DLD1 (cell line): ENCODE results near the gene ZFX.

ENCODE experiments used
- in situ Hi-C: cut with HindIII; loops from 2 replicates; pipeline ENCODE4 v1.10.0; 2017; ENCODE audit warnings: low sequenced_read_pairs

The ZFX gene

DNA sequence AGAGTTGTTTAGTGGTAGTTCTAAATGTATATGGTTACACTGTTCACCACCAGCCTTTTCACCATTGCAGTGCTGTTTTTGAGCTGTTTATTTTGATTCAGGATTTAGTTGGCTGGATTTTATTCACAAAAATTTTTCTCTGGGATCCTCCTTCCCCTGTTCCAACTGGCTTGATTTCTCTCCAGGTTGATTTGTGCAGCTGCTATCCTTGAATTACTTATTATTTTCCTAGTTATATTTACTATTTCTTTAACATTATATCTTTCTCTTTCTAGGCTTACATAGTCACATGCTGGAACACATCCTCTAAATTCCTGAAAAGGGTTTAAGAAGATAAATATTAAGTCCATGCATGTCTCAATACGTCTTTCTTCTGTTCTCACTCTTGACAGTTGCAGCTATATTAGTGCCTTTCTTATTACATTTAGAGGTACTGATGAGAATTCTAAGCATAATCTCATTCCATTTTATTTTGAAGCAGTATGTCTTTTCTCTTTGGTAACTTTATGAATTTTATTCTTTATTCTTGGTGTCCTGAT is 82.2 kb downstream of the ZFX start:
- in situ Hi-C loops: no loop called here

DNA sequence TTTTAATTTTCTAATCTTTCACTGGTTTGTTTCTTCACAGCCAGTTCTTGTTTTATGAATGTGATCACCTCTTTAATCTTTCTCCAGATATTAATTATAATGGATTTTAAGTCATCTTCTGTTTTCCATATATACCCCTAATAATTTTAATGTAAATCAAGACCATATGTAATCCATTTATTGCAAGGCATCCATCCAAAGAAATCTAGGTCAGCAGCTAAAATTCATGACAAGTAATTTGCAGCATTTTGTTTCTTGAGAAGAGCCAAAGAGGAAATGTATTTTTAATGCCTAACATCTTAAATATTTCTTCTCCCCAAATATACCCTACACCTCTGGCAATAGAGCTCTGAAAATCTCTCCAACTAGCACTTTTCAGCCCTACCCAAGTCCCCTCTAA is 83.3 kb downstream of the ZFX start:
- in situ Hi-C loops: no loop called here

DNA sequence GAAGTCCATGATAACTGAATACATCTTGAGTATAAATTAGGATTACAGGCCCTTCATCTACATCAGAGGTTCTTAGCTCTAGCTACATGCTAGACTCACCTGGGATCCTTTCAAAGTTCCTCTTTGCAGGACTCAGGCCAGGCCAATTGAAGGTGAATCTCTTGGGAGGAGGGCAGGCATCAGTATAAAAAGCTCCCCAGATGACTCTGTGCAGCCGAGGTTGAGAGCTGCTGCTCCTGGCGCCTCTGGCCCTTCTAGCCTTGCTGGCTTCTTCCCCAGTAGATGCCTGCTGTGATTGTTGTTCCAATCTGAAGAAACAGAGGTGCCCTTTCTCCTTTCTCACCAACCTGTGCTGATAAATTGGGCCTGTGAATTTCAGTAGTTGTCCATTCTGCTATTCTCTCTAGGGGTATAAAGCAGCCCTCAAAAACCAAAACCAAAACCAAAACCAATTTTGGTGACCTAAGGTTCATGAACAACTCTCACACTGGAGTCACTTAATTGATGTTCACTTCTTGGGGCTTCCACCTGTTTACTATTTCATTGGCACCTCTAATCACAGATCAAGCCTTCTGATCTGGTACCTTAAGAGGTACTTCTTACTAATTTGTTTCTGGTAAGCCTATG is 85.7 kb downstream of the ZFX start:
- in situ Hi-C loops: no loop called here

DNA sequence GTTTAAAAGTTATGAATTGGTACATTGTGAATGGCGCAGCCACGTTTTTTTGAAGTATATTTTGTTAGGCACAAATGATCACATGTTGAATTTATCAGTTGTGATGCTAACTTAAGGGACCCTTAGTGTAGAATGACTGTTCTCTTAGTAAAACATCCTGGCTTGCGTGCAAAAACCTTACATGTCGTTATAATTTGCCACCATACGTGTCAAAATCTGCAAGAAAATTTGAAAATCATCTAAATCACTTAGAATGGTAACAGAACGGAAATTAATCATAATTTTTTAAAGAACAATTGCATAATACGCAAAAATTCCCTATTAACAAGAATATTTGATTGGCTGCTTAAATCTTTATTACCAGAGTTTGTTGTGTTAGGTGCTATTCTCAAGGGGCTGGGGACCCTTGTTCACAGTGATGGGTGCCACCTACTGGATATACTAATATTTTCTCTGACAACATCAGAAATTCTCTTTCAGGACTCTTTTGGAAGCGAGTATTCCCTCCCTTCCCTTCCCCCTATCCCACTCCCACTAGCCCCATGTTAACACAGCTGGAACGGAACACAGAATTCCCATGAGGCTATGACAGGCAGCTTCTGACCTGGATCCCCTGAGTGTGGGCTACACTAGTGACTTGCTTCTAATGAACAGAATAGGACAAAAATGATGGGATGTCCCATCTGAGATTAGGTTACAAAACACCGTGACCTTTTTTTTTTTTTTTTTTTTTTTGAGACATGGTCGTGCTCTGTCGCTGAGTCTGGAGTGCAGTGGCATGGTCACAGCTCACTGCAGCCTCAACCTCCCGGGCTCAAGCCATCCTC is 92.5 kb downstream of the ZFX start:
- in situ Hi-C loops: no loop called here

DNA sequence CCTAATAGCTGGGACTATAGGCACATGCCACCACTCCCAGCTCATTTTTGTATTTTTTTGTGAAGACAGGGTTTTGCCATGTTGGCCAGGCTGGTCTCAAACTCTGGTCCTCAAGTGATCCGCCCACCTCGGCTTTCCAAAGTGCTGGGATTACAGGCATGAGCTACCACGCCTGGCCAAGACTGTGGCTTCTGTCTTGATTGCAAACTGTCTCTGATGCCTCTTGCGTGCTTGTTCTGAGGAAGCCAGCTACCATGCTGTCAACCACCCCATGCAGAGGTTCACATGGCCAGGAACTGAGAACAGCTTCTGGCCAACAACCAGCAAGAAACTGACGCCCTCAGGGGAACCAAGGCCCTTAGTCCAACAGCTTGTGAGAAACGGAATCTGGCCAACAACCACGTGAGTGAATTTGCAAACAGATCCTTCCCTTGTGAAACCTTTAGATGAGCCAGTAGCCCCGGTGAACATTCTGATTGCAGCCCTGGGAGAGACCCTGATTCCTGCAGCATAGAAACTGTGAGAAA is 93.2 kb downstream of the ZFX start:
- in situ Hi-C loops: no loop called here

DNA sequence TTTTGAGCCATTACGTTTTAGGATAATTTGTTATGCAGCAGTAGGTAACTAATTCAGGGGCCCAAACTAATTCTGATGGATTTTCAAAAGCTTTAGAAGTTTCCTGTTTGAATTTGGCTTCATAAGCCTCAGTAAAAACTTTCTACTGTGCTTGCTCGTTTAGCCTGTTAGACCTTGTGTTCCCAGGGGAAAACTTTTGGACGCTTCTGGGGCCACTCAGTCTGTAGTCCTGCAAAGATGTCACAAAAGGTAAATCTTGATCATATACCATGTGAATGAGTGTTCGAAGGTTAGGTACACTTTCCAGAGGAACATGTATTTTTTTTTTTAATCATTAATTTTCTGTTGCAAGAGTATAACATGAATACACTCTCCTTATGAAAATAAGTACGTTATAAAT is 93.7 kb downstream of the ZFX start:
- in situ Hi-C loops: no loop called here

DNA sequence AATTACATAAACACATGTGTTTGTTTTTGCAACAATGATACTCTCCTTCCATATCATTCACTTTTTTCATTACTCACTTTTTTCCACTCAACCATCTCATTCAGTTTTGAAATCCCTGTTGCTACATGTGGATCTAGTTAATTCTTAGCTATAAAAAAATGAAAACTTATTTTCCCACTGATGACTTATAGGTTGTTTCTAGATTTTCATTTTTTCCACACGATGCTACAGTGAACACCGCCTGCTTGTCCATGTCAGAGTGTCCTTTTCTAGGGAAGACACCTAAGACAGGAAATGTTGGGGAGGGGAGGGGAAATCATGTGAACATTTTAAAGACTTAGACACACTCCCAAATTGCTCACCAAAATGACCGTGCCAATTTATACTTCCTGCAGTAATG is 94.2 kb downstream of the ZFX start:
- in situ Hi-C loops: no loop called here

DNA sequence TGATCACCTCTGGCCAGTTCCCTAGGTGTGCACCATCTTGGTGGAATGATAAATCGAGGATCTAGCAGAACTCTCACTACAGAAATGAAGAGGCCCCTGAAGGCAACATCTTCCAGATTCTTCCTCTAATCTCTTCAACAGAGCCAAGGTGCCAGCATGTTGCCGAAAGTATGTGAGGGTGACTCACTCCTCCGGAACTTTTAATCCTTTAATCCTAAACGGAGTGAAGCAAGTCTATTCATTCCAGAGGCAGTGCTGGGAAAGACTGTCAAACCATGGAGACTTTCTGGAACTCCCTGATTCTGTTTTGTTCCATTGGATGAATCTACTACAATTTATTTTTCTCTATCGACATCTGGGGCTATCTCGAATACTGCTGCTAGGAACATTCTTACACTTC is 95.7 kb downstream of the ZFX start:
- in situ Hi-C loops: no loop called here

DNA sequence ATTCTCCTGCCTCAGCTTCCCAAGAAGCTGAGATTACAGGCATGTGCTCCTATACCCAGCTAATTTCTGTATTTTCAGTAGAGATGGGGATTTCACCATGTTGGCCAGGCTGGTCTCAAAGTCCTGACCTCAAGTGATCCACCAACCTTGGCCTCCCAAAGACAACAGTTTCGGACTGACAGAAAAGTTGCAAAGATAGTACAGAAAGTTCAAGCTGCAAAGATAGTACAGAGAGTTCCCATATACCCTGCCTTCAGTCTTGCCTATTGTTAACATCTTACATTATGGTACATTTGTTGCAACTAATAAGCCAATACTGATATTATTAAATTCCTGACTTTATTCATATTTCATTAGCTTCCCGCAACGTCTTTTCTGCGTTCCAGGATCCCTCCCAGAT is 98.5 kb downstream of the ZFX start:
- in situ Hi-C loops: no loop called here

DNA sequence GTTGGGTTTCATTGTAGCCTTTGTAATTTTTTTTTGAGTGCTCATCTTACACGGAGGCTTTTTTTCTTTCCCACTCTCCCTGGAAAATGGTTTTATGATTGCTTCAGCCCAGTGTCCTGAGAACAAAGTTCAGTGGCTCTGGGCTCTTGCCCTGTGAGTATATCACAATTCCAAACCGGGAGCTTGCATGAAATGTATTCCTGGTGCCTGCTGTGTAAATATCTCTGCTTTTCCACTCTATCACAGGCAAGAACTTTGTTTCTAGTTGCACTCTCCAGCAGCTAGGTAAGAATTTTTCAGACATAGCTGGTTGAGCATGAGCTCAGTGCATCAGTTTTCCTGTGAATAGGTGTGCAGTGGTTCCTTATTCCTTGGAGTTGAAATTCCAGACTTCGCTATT is 103.5 kb downstream of the ZFX start:
- in situ Hi-C loops: no loop called here

DNA sequence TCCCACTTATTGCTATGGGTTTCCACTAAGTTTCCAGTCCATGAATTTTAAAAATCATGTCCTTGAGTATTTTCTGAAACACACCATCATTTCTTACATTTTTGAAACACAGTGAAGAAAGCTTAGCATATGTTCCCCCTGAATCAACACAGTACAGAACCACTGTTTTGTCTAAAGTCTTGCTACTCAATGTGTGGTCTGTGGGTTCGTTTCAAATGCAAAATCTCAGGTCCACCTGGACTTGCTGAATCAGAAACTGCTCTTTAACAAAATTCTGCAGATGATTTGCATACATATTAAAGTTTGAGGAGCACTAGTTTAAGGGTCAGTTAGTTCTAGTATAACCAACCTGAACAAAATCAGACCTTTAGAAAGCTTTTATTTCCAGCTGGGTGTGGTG is 103.9 kb downstream of the ZFX start:
- in situ Hi-C loops: no loop called here

DNA sequence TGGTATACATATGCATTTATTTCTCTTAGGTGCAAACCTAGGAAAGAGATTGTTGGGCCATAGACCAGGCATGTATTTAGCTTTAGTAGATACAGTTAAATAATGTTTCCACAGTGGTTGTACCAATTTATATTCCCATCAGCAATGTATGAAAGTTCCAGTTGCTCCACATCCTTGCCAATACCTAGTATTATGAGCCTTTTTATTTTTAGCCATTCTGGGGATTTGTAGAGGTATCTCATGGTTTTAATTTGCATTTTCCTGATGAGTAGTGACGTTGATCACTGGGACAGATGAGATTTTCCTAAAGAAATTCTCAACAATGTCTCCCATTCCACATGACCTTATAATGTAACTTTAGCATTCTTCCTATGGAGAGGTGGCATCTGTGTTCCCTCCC is 107.5 kb downstream of the ZFX start:
- in situ Hi-C loops: no loop called here

DNA sequence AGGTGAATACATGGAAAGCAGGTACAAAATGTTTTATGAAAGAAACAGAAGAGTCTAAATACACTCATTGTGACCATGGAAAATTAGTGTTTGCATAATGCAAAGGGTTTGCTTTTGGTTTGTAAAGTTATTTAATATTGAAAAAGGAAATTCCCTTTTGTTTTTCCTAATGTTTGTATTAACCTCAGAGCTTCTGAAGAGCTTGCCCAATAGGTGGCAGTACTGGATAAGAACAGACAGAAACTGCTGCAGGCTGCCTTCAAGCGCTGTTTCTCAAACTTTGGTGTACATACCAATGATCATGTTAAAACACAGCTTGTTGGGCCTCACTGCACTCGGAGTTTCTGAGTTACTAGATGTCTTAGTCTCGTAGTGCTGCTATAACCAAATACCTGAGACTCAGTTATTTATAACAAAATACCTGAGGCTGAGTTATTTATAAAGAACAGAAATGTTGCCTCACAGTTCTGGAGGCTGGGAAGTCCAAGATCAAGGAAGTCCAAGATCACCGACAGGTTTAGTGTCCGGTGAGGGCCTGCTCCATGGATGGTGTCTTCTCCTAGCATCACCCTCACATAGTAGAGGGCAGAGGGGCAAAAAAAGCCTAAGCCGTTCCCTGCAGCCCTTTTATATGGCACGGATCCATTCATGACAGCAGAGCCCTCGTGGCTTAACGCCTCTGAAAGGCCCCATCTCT is 110.2 kb downstream of the ZFX start:
- in situ Hi-C loops: no loop called here

DNA sequence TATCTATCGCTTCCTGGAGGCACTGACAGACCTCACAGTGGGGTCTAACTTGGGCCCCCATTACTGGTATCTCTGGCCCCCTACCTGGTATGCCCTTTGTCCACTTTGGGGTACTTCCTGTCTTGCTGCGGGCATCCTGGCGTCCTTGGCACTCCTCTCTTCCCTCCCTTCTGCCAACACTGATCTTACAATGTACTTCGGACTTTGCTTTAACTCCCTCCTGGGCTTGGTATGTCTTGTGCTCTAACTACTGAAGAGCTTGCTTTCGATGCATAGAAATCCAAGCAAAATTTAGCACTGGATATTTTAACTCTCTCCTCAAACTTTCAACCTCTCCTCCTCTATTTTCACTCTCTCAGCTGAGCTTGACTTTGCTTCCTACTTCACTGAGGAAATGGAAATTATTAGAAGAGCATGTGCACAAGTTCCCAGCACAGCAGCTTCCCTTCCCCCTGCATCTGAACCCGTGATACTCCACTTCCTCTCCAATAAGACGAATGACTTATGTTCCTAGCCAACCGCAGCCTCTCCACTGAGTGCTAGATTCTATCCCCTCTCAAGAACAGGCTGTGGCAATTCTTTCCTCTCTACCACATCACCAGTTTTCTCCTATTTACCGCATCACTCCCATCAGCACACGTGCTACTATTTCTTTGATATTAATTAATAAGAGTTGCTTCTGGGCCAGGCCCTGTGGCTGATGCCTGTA is 111.5 kb downstream of the ZFX start:
- in situ Hi-C loops: no loop called here

DNA sequence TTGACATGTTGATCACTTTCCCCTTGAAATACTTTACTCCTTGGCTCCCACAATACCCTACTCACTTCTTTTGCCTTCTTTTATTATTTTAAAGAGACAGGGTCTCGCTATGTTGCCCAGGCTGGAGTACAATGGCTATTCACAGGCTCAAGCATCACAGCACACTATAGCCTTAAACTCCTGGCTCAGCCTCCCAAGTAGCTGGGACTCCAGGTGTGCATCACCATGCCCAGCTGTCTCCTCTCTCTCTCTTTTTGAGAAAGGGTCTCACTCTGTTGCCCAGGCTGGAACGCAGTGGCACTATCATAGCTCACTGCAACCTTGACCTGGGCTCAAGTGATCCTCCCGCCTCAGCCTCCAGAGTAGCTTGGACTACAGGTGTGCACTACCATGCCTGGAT is 112.8 kb downstream of the ZFX start:
- in situ Hi-C loops: no loop called here

DNA sequence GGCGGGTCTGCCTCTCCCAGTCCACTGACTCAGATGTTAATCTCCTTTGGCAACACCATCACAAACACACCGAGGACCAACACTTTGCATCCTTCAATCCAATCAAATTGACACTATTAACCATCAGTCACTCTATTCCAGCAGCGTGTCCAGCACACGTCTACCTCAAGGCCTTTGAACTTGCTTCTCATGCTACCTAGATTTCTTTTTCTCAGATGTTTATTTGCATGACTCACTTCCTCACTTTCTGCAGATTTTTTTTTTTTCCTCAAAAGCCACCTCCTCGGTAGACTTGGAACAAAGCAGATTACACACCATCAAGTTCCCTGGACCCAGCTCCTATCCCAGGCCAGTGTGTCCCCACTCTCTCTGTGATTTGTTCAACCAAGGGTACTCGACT is 114.9 kb downstream of the ZFX start:
- in situ Hi-C loops: no loop called here
